ENCODE measurements around the gene RAD51B.

The RAD51B gene

GRCh38 chr14:68154275-68154674 is 334.7 kb downstream of the RAD51B start:
- DNase-seq: no peak

DNA sequence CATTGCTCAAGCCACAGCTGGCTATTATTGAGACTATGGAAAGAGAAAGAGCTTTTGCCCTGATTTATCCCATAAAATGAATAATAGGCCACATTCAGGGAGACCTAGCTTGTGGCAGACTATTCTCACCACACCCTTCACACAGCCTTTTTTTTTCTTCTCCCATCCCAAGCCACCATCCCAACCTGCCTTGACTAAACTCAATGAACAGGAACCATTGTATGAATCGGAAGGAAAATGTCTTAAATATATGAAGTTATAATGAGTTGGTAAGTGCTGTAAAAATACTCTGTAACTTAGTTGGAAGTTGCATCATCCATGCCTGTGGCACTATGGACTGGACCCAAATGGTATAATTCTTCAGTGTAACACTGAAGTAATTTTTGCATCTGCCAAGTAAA is 338.4 kb downstream of the RAD51B start:
- DNase-seq: no peak

GRCh38 chr14:68158640-68159039 is 339.1 kb downstream of the RAD51B start:
- no peak for DNase-seq

DNA sequence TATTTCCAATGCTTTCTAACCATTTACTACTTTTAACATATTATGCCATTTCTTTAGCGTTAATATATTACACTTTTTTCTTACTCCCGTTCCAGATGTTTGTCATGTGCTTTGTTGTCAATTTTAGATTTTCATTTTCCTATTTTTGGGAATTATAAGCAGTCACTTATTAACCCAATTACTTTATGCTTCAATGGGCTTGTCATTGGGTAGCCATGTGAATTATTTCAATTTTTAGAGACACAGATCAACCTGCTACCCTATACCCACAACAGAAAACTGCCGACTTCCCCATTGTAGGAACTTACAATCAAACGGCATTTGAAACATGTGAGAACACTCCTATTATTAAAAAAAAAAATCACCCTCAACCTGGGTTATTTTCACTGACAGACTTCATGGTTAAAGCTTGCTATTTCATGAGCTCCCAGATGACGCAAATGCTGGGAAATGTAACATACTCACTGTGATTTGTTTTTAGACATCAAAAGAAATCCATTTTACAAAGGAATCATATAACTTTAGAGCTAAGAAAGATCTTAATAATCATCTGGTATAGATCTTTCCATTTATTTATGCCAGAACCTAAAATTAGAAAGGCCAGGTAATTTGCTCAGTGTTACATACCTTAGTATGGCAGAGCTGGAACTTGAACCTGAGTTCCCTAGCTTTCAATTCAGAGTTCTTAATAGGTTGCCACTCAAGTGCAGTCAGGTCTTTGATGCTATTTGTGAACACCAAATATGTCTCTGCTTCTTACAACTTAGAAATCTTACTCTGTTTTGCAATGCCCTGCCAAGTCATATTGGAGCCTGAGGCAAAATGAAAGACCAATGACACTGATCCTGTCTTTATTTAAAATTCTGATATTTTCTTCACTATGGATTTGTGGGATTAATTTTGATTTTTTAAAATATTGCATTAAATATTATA is 340.4 kb downstream of the RAD51B start:
- DNase-seq: no peak

GRCh38 chr14:68160779-68161546 is 341.4 kb downstream of the RAD51B start:
- no peak for DNase-seq

DNA sequence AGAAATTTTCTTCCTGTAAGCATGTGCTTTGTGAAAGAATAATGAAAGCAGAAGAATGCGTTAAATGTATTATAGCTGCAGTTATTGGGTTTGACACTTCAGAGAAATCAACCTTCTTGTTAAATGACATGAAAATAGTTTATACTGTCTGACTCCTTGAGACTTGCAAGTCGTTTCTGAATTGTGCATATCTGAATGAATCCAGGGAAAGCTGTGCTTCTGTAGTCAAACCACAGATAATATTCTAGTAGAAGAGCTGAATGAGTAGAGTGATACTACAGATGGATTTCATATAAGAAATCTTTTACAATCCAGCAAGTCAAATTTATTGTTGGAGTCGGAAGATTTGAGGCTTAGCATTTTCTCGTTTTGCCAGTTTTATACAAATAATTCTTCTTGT is 343.3 kb downstream of the RAD51B start:
- no peak for DNase-seq

- no peak for DNase-seq
These were observed 345.1 kb downstream of the RAD51B start for GRCh38 chr14:68164711-68165113.

DNA sequence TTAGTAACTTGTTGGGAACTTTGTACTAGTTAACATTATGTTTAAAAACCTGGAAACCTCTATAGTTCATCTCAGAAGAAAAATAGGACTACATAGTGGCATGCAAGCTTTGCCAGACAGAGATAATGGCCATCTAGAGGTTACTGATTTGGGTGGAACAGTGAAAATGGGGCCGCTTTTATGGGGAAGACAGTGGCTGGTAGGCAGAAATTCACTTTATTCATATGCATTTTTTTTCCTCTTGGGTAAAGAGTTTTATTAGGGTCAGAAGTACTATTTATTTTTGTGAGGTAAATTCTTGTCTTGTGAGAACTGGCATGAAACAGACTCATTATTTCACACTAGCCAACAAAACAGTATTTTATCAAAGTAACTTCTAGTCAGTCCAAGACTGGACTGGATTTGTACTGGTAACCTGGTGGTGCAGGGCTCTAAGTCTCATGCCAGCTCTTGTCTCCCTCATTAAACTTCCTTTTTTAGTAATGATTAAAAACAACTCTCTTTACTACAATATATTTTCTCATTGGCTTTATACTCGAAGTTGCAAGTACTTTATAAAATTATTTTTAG is 345.8 kb downstream of the RAD51B start:
- no peak for DNase-seq

DNA sequence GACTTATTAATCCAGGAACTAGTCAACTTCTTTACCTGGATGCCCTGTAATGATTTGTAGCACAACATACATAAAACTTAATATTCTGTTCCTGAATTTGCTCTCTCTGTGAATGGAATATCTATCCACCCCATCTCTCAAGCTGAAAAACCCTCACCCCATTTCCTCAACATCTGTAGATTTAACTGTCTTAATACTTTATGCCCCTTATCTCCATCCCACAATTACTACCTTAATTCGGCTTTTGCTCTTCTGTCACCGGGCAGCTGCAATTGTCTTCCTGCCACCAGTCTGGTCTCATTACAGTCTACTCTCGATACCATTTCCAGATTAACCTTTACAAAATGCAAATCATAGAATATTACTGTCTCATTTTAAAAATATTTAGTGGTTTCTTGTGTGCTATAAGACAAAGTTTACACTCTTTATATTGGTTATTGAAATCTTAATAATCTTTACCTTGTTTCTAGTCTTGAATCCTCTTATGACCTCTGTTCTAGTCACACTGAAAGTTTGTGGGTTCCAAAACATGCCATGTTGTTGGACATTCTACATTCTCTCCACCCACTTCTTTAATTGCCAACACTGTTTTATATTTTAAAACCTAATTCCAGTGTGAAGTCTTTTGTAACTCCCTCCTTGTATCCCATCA is 347.3 kb downstream of the RAD51B start:
- DNase-seq: no peak

DNA sequence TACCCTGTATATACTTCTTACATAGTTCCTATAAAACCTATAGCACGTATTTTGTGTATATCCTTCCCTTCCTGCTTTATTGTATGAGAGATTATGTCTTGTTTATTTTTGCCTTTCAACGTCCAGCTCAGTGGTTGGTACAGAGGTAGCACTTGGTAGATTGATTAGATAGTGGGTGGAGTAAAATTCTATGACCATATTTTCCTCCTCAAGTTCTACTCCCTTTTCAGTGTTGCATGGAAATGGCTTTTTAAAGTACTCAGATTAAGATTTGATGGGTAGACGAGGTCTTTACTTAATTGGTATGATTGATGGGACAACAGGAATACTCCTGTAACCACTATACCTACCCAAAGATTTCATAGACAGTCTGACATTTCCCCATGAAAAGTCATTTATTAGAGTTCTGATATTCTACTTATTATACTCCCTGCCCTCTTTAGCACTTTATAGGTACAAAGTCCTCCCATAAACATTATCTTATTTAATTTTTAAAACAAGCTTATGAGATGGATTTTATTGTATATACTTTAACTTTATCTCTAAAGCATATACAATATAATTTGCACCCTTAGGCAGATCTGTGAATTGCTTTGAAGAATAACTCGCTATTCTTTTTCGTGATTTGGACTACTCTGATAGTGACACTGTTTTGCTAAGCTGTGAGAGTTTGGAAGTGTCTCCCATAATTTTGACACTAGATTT is 348.0 kb downstream of the RAD51B start:
- no peak for DNase-seq

DNA sequence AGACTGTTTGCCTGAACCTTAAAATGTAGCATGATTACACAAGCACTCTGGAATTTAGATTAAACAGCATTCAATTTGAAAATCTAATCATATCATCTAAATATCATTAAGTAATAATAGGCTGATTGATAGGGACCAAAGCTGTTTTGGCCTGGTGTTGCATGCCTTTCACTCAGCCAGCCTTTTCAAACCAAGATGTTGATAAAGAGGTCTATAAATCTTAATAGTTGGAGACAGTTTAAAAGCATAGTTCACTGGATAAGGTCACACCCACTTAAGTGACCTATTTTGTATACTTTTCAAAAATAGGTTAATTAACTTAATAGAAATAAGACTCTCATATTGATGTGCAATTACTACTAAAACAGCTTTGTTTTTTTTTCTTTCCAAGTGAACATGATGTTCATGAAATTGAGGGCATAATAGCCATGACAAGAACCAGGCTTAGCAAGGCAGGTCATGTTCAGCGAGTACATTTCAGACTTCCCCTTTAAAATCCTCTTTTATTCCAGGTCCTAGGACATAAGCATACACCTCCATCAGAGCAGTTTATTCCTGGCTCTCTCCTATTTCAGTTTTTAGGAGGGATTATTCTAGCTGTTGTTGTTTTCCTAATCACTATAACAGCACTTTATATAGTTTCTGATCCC is 349.0 kb downstream of the RAD51B start:
- no peak for DNase-seq

DNA sequence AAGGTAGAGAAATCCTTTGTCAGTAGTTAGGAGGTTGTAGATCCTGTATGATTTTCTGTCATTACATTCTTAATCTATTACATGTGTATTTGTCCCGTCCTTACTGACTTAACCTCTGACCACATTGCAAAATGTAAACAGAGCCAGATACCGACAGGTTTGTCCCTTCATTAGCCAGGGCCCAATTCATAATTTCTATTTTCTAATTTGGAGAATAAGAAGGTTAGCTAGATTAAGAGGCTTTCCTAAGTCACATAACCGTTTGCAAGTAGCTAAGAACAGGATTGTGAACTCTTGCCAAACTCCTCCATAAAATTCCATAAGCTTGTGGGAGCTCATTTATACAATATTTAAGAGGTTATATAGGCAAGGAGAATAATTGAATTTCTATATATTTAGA is 352.6 kb downstream of the RAD51B start:
- no peak for DNase-seq

- no peak for DNase-seq
These were observed 353.0 kb downstream of the RAD51B start for GRCh38 chr14:68172627-68173026.

DNA sequence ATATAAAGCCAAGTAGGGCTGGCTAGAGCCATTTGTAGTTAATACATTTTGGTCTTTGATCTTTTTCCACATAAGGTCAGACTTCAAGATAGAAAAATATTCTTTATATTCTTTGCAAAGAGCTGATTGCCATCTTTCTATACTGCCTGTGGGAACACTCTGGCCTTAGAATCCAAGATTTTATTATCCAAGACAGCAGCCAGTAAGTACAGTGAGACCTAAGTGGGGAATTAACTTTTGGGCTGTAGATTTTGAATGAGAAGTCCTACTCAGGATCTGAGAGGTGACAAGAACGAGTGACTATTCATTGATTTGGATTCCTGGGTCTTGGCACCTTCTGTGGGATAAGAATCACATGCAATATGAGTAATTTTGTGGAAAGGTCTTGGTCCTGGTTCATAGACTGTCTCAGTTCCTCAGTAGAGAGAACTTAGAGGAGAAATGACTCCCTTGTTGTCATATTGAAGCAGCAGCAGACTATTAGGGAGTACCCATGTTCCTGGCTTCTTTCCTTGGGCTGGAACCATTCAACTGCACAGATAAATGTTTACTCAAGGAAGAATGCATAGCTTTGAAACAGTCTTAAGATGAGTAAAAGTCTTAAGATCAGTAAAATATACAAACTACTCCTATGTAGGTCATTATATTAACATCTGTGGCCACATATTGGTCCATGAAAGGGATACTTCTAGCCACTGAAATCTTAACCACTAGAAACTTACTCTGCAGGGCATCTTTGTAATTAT is 353.8 kb downstream of the RAD51B start:
- no peak for DNase-seq

DNA sequence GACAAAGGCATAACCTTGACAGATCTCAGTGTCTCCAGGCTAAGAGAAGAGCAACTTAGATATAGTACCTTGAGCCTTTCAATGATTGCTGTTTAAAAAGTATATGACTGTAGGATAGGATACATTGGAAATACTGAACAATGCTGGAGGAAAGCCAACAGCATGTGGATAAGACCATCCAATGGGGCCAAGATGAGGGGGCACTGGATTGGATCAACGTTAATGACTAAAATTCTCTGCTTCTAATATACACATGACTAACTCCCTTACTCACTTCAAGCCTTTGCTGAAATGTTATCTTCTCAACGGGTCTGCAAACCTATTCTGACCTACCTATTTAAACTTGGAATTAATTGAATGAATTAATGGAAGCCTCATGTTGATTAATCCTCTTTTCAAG is 354.9 kb downstream of the RAD51B start:
- DNase-seq: no peak

DNA sequence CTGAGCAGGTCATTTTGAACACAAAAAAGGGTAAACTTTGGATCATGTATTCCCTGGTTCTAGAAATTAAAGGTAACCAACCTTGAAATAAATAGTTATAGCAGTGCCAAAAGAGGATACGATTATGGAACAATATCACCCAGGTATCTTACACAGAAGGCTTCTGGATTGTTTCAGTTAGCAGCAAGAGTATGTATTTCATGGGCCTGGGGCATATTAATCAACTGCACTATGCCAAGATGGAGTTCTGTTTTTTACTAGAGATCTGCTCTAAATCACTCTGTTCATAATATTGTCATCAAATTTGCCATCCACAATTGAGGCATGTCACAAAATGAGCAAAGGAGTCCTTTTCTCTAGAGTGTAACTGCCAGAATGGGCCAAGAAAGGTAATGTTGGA is 357.1 kb downstream of the RAD51B start:
- no peak for DNase-seq

- no peak for DNase-seq
These were observed 358.1 kb downstream of the RAD51B start for GRCh38 chr14:68177728-68178127.

- no peak for DNase-seq
These were observed 358.7 kb downstream of the RAD51B start for GRCh38 chr14:68178282-68178681.

DNA sequence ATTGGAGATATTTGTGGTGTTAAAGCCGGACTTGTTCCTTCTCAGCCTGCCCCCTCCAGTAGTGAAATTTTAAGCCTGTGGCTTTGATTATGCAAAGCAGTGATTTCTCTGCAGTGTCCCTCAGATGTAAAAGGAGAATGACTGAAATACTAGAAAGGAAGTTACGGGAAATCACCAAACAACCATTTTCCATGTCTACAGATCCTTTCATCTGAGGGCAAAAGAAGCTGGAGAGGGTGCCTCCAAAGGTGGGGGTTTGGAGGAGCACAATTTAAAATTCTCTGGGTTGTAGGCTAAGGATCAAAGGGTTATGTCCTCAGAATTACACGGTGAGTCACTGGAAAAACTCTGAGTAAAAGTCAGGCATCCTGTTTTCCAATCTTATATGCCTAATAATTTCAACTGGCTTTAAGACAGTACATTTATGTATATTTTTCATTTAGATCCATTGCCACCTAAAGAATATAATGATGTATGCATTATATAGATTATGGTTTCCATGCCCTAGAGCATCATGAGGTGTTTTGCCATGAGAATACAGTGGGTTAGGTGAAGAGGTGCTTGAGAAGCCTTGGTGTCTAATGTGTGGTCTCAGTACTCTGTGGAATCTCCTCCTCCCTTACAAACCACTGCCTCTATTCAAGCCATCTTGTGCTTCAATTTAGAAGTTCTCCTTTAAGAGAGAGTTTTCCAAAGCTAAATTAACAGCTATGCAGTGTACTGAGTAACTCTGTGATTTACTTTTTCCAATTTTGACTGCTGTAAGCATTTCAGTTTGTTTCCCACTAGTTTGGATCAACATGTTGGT is 362.1 kb downstream of the RAD51B start:
- no peak for DNase-seq

GRCh38 chr14:68182492-68182891 is 362.9 kb downstream of the RAD51B start:
- no peak for DNase-seq
